ENCODE results near the gene DNAL1. TPM values are rescaled to one million over a fixed set of nuclear protein-coding genes. Genes with fewer than 3 reads are reported as not detected.

Gene DNAL1
- total and polyA plus RNA-seq, 9 of the 15 experiments (the other 6 are each of a cell fraction or from before 2014, with no cell fraction given): 1.6 to 11.7 (median 4.8) TPM

DNA sequence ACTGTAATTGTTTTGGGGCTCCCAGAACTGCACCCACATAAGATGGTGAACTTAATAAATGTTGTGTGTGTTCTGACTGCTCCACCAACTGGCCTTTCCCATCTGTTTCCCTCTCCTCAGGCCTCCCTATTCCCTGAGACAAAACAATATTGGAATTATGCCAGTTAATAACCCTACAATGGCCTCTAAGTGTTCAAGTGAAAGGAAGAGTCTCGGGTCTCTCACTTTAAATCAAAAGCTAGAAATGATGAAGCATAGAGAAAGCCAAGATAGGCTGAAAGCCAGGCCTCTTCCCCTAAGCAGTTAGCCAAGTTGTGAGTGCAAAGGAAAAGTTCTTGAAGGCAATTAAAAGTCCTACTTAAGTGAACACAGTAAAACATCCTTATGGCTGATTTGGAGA lies 19.1 kb upstream of the DNAL1 start:
- no peak overlapping the region for H3K4me3 ChIP-seq
- H3K27me3 ChIP-seq (ENCODE audit: control insufficient read depth in 2 of 2, insufficient read depth in 2 of 2, low read length in 2 of 2): no peaks in the 10 kb centered on the region
- no peak overlapping the region for H3K9ac ChIP-seq (ENCODE audit: insufficient read depth in 1 of 2, low read depth in 2 of 2, low read length in 2 of 2)
- ATAC-seq (no peak), DNase-seq (ENCODE audit: extremely low read depth in 1 of 4, low spot score in 3 of 4) (no peak), FAIRE-seq (no peak)
- 29% methylated on average over 1 of the region's 1 CpG for WGBS (ENCODE audit: insufficient coverage, low coverage, missing lambda C conversion rate)
- no peak overlapping the region for H3K4me2 ChIP-seq (ENCODE audit: insufficient read depth, low read length)
- H3K79me2 ChIP-seq (ENCODE audit: control insufficient read depth, insufficient read depth, low read length): no peaks in the 10 kb centered on the region
- in situ Hi-C loops (cut with MboI): loop anchor here (5.0 kb wide), 1 partner anchor 113 kb away; no protein-coding TSS in a partner anchor
- CTCF ChIA-PET (ENCODE audit: low intra/inter-chr PET ratio): no interaction called here
- intact Hi-C loops (cut with micrococcal nuclease): no loop called here
- no peaks in the 10 kb centered on the region for H3K9me1 ChIP-seq (ENCODE audit: control insufficient read depth, insufficient read depth, low read length)
- H2AFZ ChIP-seq (ENCODE audit: low read depth, low read length): no peak overlapping the region
- no peaks in the 10 kb centered on the region for H3K36me3 ChIP-seq (ENCODE audit: control insufficient read depth, insufficient read depth, low read length)
- no peak for TF ChIP-seq YY1 (IDR thresholded peaks at IDR 0.05; ENCODE audit: borderline replicate concordance in 1 of 3, control insufficient read depth in 1 of 3, extremely low read depth in 1 of 3, insufficient read depth in 3 of 3, insufficient read length in 1 of 3, insufficient replicate concordance in 2 of 3, low read depth in 1 of 3, low read length in 2 of 3)
- TF ChIP-seq, protein P1, sequence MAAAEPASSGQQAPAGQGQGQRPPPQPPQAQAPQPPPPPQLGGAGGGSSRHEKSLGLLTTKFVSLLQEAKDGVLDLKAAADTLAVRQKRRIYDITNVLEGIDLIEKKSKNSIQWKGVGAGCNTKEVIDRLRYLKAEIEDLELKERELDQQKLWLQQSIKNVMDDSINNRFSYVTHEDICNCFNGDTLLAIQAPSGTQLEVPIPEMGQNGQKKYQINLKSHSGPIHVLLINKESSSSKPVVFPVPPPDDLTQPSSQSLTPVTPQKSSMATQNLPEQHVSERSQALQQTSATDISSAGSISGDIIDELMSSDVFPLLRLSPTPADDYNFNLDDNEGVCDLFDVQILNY (CRISPR knock-in tag; IDR thresholded peaks at IDR 0.05): no peak
- no peak for TF ChIP-seq TRIM24 (IDR thresholded peaks at IDR 0.05)
- TF ChIP-seq FOXK1 (CRISPR knock-in tag; IDR thresholded peaks at IDR 0.05; ENCODE audit: borderline replicate concordance): no peak
- TF ChIP-seq ZNF175 (CRISPR knock-in tag; IDR thresholded peaks at IDR 0.05; ENCODE audit: low read depth): no peak
- TF ChIP-seq ZNF436 (CRISPR knock-in tag; IDR thresholded peaks at IDR 0.05): no peak
- TF ChIP-seq CREM (IDR thresholded peaks at IDR 0.05; ENCODE audit: low read depth): no peak
- TF ChIP-seq SNIP1 (IDR thresholded peaks at IDR 0.05; ENCODE audit: low read depth): no peak
- TF ChIP-seq, protein P2, sequence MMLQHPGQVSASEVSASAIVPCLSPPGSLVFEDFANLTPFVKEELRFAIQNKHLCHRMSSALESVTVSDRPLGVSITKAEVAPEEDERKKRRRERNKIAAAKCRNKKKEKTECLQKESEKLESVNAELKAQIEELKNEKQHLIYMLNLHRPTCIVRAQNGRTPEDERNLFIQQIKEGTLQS (IDR thresholded peaks at IDR 0.05): no peak
- TF ChIP-seq, protein P2 (CRISPR knock-in tag; conservative IDR thresholded peaks at IDR 0.05): no peak
- no peak for TF ChIP-seq NCOA1 (IDR thresholded peaks at IDR 0.05; ENCODE audit: low read depth)
- no peak for TF ChIP-seq XRCC3 (IDR thresholded peaks at IDR 0.05)
- no peak overlapping the region for H3K27ac ChIP-seq (ENCODE audit: extremely low read depth, low read depth, low read length)
- no peaks in the 10 kb centered on the region for H4K20me1 ChIP-seq (replicated peaks; ENCODE audit: control insufficient read depth, insufficient read depth, low read length)
- POLR2A ChIA-PET: interaction anchor here (0.6 to 0.8 kb wide), 3 partner anchors 12 to 60 kb away, joined by 3 read pairs; no protein-coding TSS in a partner anchor
- peaks cover 0 to 8% of the 10 kb centered on the region in 2 experiments; a peak in 3 of 5 replicates for H3K4me1 ChIP-seq (replicated peaks in 1 of 2; ENCODE audit: control insufficient read depth in 2 of 2, insufficient read depth in 2 of 2, low read length in 2 of 2)
- BruUV-seq (replicated peaks): no TSS peak
- H3K9me3 ChIP-seq (replicated peaks; ENCODE audit: control insufficient read depth, insufficient read depth, low read depth, low read length): no peaks in the 10 kb centered on the region

All from K562 (cell line).